Hepatocyte (in vitro differentiated cells): Measurements from ENCODE around the gene LANCL2. TPM values are rescaled to one million over a fixed set of nuclear protein-coding genes. Genes with fewer than 3 reads are reported as not detected.

Experiments used
- DNase-seq: peaks from one replicate; pipeline ENCODE4 v3.0.0-alpha.2; 2016; ENCODE audit warnings: low spot score
- H2AFZ ChIP-seq: fragments of 200-600 bp; sonication (generic); 2 replicates; pipeline ENCODE4 v1.6.0; 2016; ENCODE audit warnings: antibody characterized with exemption, mild to moderate bottlenecking
- H3K27ac ChIP-seq: fragments of 200-600 bp; sonication (generic); 2 replicates; pipeline ENCODE4 v1.5.1; 2016; ENCODE audit warnings: mild to moderate bottlenecking
- H3K27me3 ChIP-seq: fragments of 200-600 bp; sonication (generic); 2 replicates; pipeline ENCODE4 v1.6.1; 2016
- H3K36me3 ChIP-seq: fragments of 200-600 bp; sonication (generic); replicated peaks from 2 replicates; pipeline ENCODE4 v1.5.1; 2016; ENCODE audit warnings: low read depth; ENCODE audit not compliant: insufficient read depth
- H3K4me1 ChIP-seq: fragments of 200-600 bp; sonication (generic); 2 replicates; pipeline ENCODE4 v1.5.1; 2016; ENCODE audit warnings: mild to moderate bottlenecking, moderate library complexity; ENCODE audit not compliant: insufficient read depth
- H3K4me2 ChIP-seq: fragments of 200-600 bp; sonication (generic); 2 replicates; pipeline ENCODE4 v1.6.0; 2016
- H3K4me3 ChIP-seq: fragments of 200-600 bp; sonication (generic); 2 replicates; pipeline ENCODE4 v1.5.1; 2016; ENCODE audit warnings: mild to moderate bottlenecking
- H3K79me2 ChIP-seq: fragments of 200-600 bp; sonication (generic); 2 replicates; pipeline ENCODE4 v1.6.0; 2017; ENCODE audit warnings: mild to moderate bottlenecking
- H3K9me2 ChIP-seq: fragments of 200-600 bp; sonication (generic); replicated peaks from 2 replicates; pipeline ENCODE4 v1.6.0; 2017; ENCODE audit warnings: mild to moderate bottlenecking; ENCODE audit not compliant: insufficient read depth
- H3K9me3 ChIP-seq: fragments of 200-600 bp; sonication (generic); 2 replicates; pipeline ENCODE4 v1.5.1; 2016; ENCODE audit warnings: low read depth, mild to moderate bottlenecking
- H4K20me1 ChIP-seq: fragments of 200-600 bp; sonication (generic); 2 replicates; pipeline ENCODE4 v1.6.0; 2016; ENCODE audit warnings: mild to moderate bottlenecking; ENCODE audit not compliant: insufficient read depth, poor library complexity, severe bottlenecking
- EZH2 ChIP-seq: fragments of 200-600 bp; sonication (generic); IDR thresholded peaks from 2 replicates; pipeline ENCODE4 v1.6.1; 2016; ENCODE audit warnings: antibody characterized with exemption, mild to moderate bottlenecking, borderline replicate concordance
- EZH2phosphoT487 ChIP-seq: fragments of 200-600 bp; sonication (generic); IDR thresholded peaks from one replicate; pipeline ENCODE4 v1.6.1; 2018; ENCODE audit warnings: antibody characterized with exemption, mild to moderate bottlenecking, low read depth, moderate library complexity; ENCODE audit not compliant: unreplicated experiment, severe bottlenecking
- WGBS: methylation state at CpG from one replicate; pipeline ENCODE4 v1.1.6; 2016; ENCODE audit warnings: low lambda C conversion rate; ENCODE audit errors: missing lambda C conversion rate; 5-methylcytosine and 5-hydroxymethylcytosine counted together
- polyA plus RNA-seq: library from polyadenylated mRNA; unstranded; fragments of >200 nt; fragmentation: Nextera tagmentation; extraction: Ambion mirVana; gene quantifications from 2 replicates; pipeline ENCODE4 v1.2.1, GENCODE V29; 2016
- total RNA-seq: library from RNA; depleted of rRNA; stranded (reverse); fragments of >200 nt; gene quantifications from 2 replicates; pipeline ENCODE4 v1.2.3, GENCODE V29; 2014
- TF ChIP-seq, protein P1 (sequence below): fragments of 200-600 bp; sonication (generic); IDR thresholded peaks from 2 replicates; pipeline ENCODE4 v1.5.1; 2016; ENCODE audit warnings: antibody characterized with exemption, mild to moderate bottlenecking; ENCODE audit not compliant: poor library complexity

LANCL2 gene
- total and polyA plus RNA-seq, 2 experiments from 2014 or later = 13.5 to 14.8 TPM

DNA sequence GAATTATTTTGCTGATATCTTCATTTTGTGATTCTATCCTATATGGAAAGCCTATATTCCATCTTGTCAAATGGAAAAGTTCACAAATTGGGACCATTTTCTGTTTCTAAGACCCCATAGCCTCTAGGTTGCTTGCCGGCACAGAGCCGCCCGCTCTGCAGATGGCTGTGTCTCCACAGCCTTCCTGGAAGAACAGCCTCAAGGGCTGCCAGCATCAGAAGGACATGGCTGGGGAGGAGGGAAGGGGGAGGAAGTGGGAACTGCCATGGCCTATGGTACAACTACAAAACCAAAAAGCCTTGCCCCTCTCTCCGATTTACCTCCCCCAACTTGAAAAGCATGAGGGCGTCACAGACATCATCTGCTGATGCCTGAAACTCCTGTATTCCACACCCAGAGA, 75.9 kb downstream of the LANCL2 start:
- Histone ChIP-seq H3K27ac (no peak overlapping the region), H3K4me1 (no peaks in the 10 kb centered on the region), H2AFZ (no peak overlapping the region), H4K20me1 (no peaks in the 10 kb centered on the region), H3K9me2 (no peaks in the 10 kb centered on the region), H3K79me2 (no peaks in the 10 kb centered on the region), H3K4me3 (no peak overlapping the region), H3K4me2 (no peak overlapping the region), H3K36me3 (no peaks in the 10 kb centered on the region), H3K9me3 (no peaks in the 10 kb centered on the region), H3K27me3 (no peaks in the 10 kb centered on the region)
- WGBS = 93% methylated on average over 5 of the region's 5 CpGs
- no peak for DNase-seq
- TF ChIP-seq EZH2 (no peak), EZH2phosphoT487 (no peak)
- TF ChIP-seq, protein P1, sequence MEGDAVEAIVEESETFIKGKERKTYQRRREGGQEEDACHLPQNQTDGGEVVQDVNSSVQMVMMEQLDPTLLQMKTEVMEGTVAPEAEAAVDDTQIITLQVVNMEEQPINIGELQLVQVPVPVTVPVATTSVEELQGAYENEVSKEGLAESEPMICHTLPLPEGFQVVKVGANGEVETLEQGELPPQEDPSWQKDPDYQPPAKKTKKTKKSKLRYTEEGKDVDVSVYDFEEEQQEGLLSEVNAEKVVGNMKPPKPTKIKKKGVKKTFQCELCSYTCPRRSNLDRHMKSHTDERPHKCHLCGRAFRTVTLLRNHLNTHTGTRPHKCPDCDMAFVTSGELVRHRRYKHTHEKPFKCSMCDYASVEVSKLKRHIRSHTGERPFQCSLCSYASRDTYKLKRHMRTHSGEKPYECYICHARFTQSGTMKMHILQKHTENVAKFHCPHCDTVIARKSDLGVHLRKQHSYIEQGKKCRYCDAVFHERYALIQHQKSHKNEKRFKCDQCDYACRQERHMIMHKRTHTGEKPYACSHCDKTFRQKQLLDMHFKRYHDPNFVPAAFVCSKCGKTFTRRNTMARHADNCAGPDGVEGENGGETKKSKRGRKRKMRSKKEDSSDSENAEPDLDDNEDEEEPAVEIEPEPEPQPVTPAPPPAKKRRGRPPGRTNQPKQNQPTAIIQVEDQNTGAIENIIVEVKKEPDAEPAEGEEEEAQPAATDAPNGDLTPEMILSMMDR = no peak

DNA sequence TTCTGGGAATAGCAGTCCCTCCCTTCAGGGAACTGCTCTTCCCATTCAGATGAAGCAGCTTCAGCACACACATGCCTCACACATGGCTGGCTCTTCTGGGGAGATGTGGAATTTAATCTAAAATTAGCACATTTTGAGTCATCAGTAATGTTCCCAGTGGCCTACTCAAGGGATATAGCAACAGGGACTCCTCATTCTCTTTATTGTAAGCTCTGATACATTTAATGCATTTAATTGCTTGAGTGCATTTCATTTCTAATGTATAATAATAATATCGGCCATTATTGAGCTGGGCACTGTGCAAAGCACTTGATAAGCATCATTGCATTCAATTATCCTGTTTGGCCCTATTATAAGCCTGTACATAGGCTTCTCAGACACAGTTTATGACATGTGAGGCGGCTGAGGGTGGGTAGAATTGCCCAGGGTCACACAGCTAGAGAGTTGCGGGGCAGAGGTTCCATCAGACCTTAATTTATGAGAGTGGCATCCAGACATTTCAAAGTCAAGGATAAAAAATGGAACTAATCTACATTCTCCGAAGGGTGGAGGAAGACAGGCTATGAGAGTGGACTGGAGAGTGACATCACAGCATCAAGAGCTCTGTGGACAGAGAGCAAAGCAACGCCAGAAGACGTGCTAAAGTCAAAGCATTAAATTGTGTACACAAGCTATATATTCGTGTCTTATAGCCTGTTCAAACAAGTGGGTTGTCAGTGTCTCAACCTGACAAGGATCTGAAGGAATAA, 76.8 kb downstream of the LANCL2 start:
- no peak for DNase-seq
- H3K4me1 ChIP-seq = no peaks in the 10 kb centered on the region
- no peaks in the 10 kb centered on the region for H3K27me3 ChIP-seq
- no peaks in the 10 kb centered on the region for H3K9me3 ChIP-seq
- H3K79me2 ChIP-seq = no peaks in the 10 kb centered on the region
- 86% methylated on average over 7 of the region's 7 CpGs for WGBS
- H2AFZ ChIP-seq = no peak overlapping the region
- no peaks in the 10 kb centered on the region for H3K9me2 ChIP-seq
- no peak overlapping the region for H3K4me3 ChIP-seq
- no peak overlapping the region for H3K4me2 ChIP-seq
- no peaks in the 10 kb centered on the region for H4K20me1 ChIP-seq
- H3K27ac ChIP-seq = no peak overlapping the region
- TF ChIP-seq EZH2phosphoT487 (no peak), EZH2 (no peak)
- TF ChIP-seq, protein P1 = no peak
- no peaks in the 10 kb centered on the region for H3K36me3 ChIP-seq

DNA sequence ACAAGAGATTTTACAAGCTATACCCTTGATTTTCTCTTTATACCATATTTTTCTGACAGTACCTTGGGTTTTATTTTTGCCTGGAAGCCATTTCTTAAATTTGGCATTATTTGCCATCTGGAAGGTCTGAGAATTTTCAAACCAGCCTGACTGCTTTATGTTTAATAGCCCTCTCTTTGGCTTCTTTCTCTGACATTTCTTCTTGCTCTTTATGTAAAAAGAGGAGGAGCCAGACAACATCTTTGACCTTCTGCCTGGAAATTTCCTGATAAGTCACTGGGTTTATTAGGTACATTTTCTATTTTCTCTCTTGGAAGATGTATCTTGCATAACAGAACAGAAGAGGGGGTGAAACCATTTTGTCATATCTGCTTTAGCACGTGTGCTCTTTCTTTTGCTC, 79.6 kb downstream of the LANCL2 start:
- Histone ChIP-seq H3K9me2 (no peaks in the 10 kb centered on the region), H3K27me3 (no peaks in the 10 kb centered on the region), H3K4me3 (no peak overlapping the region), H3K4me1 (no peaks in the 10 kb centered on the region), H3K36me3 (no peaks in the 10 kb centered on the region), H3K79me2 (no peaks in the 10 kb centered on the region), H3K27ac (no peak overlapping the region), H4K20me1 (no peaks in the 10 kb centered on the region), H3K4me2 (no peak overlapping the region), H3K9me3 (no peaks in the 10 kb centered on the region), H2AFZ (no peak overlapping the region)
- 67% methylated on average over 1 of the region's 1 CpG for WGBS
- no peak for DNase-seq
- TF ChIP-seq EZH2phosphoT487 (no peak), EZH2 (no peak)
- TF ChIP-seq, protein P1 = no peak
